HG03097 (cell line): ENCODE measurements around the gene CDK7.

ENCODE experiments used
- ATAC-seq: cut with Tn5 transposase; IDR thresholded peaks from one replicate; pipeline ENCODE4 v1.9.1; 2021; ENCODE audit not compliant: unreplicated experiment, low FRiP score

CDK7 gene

DNA sequence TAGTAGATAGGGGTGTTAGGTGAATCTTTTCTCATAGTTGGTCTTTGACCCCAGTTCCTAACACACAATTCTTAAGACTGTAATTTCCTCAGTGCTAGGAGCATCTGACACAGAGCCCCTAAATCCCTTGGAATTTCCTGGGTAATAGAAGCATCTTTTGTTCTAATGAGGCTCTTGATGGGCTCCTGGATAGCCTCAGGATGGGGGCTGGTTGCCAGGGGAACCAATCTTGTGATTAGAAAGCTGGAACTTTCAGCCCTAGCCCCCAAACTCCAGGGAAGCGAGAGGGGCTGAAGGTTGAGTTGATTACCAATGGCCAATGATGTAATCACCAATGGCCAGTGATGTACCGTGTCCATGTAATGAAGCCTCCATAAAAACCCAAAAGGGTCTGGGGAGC is 53.4 kb downstream of the CDK7 start:
- no peak for ATAC-seq

DNA sequence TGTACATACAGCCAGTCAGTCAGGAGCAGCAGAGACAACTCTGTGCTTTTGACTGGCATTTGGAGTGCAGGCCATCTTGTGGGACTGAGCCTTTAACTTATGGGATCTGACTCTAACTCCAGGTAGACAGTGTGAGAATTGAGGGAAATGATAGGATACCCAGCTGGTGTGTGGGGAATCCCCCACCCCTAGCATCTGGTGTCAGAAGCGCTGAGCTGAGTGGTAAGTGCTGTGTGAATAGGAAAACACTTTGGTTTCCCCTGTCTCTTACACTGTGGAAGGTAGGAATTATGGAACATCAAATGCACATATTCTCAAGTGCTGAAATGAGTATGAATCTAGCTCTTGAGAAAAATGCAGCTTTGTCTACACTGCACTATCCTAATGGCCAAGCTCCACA is 54.0 kb downstream of the CDK7 start:
- ATAC-seq = no peak

DNA sequence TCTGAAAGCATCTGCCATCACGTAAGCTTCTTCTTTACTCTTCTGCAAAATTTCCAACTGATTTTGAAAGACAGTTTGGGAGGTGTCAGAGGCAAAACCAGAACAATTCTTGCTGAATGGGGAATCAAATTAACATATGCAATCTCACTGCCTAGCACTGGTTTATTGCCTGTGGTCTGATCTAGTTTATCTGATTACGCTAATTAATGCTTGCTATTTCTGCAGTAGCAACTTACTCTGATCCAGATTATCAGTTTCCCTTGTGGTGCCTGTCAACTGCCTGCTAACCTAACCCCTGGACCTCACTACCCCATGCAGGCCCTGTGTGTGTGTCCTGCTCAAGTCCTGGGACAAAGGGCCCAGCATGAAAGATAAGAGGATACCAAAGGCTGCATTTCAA is 57.6 kb downstream of the CDK7 start:
- ATAC-seq = no peak

DNA sequence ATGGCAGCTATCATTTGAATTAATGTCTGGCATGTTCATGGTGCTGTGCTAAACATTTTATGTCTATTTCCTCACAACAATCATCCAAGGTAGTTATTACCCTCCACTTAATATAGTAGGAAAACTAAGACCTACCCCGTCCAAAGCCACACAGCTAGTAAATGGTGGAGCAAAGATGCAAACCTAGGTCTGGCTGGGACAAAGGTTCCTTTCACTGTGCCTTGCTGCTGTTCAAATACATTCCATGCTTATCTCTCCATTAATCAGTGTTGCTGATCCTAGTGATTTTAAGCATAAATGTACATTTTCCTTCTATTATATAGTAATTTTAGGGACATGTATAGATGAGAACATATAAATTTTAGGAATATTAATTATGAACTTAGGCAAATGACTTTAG is 59.2 kb downstream of the CDK7 start:
- no peak for ATAC-seq

DNA sequence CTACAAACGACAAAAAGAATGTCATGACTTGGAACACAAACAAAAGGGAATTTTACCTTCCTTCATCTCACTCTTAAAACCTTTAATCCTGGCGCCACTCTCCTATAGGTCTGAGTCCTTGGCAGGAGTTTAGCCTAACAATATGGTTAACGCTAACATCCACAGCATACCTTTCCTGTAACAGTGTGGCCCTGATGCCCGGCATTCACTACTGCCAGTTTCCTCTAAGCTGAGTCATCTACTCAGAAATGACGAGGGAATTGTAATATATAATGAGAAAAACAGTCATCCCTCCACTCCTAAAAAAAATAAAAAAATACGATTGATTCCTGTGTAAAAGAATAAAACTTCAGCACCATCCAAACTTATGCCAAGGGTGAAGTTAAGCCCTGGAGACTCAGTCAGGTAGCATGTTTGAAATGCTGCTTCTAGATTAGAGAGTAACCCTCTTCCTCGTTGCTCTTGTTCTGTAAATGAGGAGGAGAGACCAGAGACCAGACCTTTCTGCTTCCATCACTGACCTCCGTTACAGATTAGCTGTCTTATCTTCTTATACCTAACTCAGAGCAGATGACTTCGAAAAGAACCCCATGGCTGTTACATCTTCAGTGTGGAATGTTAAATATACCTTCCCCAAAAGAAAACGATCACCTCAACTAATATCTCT is 60.5 kb downstream of the CDK7 start:
- ATAC-seq = no peak

DNA sequence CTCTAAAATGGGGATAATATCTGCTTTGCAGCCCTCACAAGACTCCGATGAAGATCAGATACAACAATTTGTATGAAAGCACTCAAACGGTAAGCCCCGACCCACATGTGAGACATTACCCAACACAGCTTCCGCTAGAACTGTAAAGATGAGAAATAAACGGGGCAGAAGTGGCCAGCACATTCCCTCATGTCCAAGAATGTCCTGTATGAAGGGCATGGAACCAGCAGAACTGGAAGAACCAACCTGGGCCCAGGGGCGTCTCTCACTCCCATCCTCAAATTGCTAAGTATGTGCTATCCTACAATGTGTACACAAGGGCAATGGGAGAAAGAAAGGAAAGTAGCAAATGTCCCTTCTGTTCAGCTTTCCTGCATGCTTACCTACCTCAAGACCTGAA is 64.9 kb downstream of the CDK7 start:
- no peak for ATAC-seq

DNA sequence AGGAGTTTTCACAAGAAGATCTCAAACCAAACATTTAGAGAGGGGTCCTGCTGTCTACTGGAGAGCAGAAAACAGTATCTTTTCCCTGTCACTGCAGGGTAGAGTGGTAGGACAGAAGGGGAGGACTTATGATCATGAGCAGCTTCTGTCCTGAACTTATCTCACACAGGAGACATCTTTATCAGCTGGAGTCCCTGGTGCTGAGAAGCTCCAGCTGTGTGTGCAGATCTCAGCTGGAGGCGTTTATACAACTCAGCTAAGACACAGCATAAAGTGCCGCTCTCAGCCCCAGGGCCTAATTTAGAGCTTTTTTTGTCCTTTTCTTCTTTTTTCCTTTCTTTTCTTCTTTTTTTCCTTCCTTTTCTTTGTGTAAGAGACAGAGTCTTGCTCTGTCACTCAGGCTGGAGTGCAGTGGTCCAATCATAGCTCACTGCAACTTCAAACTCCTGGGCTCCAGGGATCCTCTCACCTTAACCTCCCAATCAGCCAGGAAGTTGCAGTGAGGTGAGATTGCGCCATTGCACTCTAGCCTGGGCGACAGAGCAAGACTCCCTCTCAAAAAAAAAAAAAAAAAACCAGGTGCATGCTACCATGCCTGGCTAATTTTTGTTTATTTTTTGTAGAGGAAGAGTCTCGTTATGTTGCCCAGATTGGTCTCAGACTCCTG is 66.0 kb downstream of the CDK7 start:
- no peak for ATAC-seq

DNA sequence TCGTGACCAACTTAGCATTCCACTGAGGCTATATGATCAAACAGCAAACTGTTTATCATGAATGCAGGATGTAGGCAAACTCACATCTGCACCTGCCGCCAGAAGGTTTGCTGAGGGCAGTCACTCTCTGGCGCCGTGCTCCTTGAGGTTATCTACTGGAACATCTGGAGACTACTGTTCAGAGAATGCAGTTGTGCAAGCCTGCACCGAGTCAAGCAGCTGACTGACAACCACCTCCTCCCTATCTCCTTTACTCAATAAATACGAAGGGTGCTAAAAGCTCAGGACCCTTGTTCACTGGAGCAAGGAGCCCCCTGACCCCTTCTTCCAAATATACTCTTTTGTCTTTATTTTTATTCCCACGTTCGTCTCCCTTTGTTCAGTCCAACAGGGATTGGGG is 70.8 kb downstream of the CDK7 start:
- no peak for ATAC-seq

DNA sequence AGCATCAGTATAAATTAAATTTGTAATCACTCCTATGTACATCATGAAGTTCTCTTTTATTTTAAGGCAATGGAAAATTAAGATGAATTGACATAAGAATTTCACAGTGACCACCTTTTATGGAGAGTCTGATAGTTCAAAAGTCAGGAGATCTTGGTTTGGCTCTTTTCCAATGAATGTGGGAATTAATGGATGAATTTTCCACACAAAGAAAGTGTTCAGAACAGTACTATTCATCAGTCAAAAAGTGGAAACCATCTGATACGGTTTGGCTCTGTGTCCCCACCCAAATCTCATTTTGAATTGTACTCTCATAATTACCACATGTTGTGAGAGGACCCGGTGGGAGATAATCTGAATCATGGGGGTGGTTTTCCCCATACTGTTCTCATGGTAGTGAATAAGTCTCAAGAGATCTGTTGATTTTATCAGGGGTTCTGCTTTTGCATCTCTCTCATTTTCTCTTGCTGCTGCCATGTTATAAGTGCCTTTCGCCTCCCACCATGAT is 73.4 kb downstream of the CDK7 start:
- ATAC-seq = no peak

DNA sequence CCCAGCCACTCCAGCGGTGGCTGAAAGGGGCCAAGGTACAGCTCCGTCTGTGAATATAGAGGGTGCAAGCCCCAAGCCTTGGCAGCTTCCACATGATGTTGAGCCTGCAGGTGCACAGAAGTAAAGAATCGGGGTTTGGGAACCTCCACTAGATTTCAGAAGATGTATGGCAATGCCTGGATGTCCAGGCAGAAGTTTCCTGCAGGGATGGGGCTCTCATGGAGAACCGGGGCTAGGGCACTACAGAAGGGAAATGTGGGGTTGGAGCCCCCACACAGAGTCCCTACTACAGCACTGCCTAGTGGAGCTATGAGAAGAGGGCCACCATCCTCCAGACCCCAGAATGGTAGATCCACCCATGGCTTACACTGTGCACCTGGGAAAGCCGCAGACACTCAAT is 74.7 kb downstream of the CDK7 start:
- no peak for ATAC-seq

DNA sequence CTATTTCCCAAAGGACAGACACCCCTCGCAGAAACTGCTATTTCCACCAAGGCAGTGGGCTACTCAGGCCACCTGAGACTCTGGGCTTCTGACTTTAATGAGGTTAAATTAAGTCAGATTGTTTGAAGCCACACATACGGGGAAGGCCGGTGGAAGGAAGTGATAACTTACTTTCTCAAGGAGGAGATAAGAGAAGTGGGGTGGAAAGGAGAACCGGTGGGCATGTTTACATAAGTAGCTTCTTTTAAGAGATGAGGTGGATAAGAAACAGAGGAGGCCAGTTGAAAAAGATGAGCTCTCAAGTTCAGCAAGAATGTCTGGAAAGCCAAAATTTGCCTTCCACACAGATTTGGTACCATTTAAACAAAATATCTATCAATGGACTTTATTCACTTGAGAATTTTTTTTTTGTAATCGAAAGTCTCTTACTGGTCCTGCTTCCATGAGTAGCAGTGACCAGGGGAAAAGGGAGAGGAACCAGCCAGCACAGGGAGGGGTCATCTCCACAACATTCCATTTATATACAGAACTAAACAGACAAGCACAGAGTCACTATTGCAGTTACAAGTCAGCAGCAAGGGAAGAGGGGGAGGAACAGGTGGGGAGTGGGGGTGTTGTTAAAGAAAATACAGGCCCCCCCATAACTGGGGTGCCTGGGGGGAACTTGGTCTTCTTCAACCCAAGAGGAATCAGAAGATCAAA is 77.9 kb downstream of the CDK7 start:
- ATAC-seq = no peak

DNA sequence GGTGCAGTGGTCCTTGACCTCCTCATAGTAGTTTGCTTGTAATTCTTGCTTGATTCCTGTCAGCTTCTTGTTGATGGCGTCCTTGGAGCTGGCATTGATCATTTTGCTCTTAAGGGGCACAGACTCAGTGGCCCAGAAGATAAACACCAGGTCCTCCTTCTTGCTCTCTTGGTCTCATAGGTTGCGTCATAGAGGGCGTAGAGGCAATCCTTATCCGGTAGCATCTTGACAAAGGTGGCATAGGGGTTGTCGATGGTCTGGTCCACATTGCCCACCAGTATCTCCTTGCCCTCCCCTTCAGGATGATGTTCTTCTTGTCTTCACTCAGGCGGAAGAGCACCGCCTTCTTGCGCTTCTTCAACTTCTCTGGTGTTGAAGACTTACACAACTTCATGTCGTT is 78.7 kb downstream of the CDK7 start:
- ATAC-seq = no peak

DNA sequence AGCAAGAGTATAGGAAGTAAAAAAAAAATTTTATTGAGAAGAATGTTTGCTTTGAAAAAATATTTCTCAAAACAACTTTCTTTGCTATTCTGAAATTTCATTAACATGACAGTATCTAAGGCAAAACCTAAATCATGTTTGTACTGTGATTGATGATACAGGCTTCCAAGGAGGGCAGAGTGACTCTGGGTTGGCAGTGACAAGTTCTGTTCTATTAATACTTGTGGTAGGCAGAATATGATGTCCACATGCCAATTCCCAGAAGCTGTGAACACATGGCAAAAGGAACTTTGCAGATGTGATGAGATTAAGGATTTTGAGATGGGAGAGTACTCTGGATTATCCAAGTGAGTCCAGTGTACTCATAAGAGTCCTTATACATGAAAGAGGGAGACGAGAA is 81.3 kb downstream of the CDK7 start:
- no peak for ATAC-seq

DNA sequence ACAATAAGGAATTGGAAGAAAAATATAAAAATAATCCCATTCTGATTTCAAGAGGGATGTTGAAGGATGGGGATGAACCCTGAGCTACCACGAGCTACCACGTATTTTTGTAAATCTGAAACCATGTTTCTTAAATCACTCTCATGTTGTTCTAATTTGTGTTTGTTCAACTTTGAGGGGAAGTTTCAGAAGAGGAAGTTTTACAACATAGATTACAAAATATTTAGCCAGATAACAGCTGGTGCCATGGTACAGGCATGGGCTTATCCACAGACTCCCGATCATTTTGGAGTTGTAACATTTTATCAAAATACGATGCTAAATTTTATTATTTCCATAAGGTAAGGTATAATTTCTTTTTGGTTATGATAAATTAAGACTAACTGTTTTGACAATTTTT is 82.7 kb downstream of the CDK7 start:
- ATAC-seq = no peak

DNA sequence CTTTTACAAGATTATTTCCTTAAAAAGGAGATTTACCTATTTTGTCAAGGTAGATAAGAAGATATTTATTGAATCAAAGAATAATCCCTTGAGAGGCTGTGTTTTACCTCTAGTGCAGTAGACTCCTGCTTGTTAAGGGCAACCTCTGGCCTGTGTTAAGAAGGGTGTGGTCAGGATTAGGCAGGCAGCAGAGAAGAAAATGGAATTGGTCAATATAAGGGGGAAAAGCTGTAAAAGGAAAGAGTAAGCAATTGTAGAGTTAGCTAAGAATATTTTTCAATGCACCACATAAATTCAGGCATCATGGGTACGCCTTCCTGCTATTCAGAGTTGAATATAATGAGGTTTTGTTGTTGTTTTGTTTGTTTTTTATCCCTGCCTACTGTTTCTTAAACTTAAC is 91.7 kb downstream of the CDK7 start:
- no peak for ATAC-seq
